Smooth muscle cell (in vitro differentiated cells): ENCODE results near the gene MACROD2. TPM values are rescaled to one million over a fixed set of nuclear protein-coding genes. Genes with fewer than 3 reads are reported as not detected.

Source experiments
- DNase-seq: peaks from one replicate; lab custom pipeline; 2025; ENCODE audit not compliant: unreplicated experiment; lab: John Stamatoyannopoulos, UW
- H2AFZ ChIP-seq: fragments of 200-600 bp; sonication (generic); 2 replicates; pipeline ENCODE4 v1.6.0; 2016; ENCODE audit warnings: antibody characterized with exemption, low read depth, mild to moderate bottlenecking
- H3F3A ChIP-seq: fragments of 200-600 bp; sonication (generic); 2 replicates; pipeline ENCODE4 v1.6.0; 2017; ENCODE audit warnings: antibody characterized with exemption, low read depth
- H3K27ac ChIP-seq: fragments of 200-600 bp; sonication (generic); 2 replicates; pipeline ENCODE4 v1.5.1; 2016; ENCODE audit warnings: low read depth, mild to moderate bottlenecking
- H3K27me3 ChIP-seq: fragments of 200-600 bp; sonication (generic); 2 replicates; pipeline ENCODE4 v1.6.1; 2016; ENCODE audit warnings: low read depth, mild to moderate bottlenecking
- H3K36me3 ChIP-seq: fragments of 200-600 bp; sonication (generic); 2 replicates; pipeline ENCODE4 v1.5.1; 2016; ENCODE audit warnings: low read depth
- H3K4me1 ChIP-seq: fragments of 200-600 bp; sonication (generic); 2 replicates; pipeline ENCODE4 v1.5.1; 2016; ENCODE audit warnings: low read depth
- H3K4me2 ChIP-seq: fragments of 200-600 bp; sonication (generic); 2 replicates; pipeline ENCODE4 v1.6.0; 2016; ENCODE audit warnings: mild to moderate bottlenecking
- H3K4me3 ChIP-seq: fragments of 200-600 bp; sonication (generic); 2 replicates; pipeline ENCODE4 v1.5.1; 2016; ENCODE audit warnings: mild to moderate bottlenecking
- H3K79me2 ChIP-seq: fragments of 200-600 bp; sonication (generic); 2 replicates; pipeline ENCODE4 v1.6.0; 2016; ENCODE audit warnings: low read depth, mild to moderate bottlenecking
- H3K9ac ChIP-seq: fragments of 200-600 bp; sonication (generic); 2 replicates; pipeline ENCODE4 v1.6.0; 2016; ENCODE audit warnings: low read depth
- H3K9me3 ChIP-seq: fragments of 200-600 bp; sonication (generic); replicated peaks from 2 replicates; pipeline ENCODE4 v1.5.1; 2016; ENCODE audit warnings: low read depth
- H4K20me1 ChIP-seq: fragments of 200-600 bp; sonication (generic); 2 replicates; pipeline ENCODE4 v1.6.0; 2016; ENCODE audit warnings: low read depth
- WGBS: methylation state at CpG from one replicate; pipeline ENCODE4 v1.1.7; 2016; ENCODE audit warnings: low lambda C conversion rate; 5-methylcytosine and 5-hydroxymethylcytosine counted together
- polyA plus RNA-seq: library from polyadenylated mRNA; unstranded; fragments of >200 nt; fragmentation: Nextera tagmentation; extraction: Ambion mirVana; gene quantifications from 2 replicates; pipeline ENCODE4 v1.2.1, GENCODE V29; 2016
- total RNA-seq: library from RNA; depleted of rRNA; stranded (reverse); fragments of >200 nt; gene quantifications from 2 replicates; pipeline ENCODE4 v1.2.3, GENCODE V29; 2014
- TF ChIP-seq, protein P1 (sequence below): fragments of 200-600 bp; sonication (generic); IDR thresholded peaks from 2 replicates; pipeline ENCODE4 v1.5.1; 2017; ENCODE audit warnings: borderline replicate concordance, mild to moderate bottlenecking, antibody characterized with exemption; ENCODE audit not compliant: insufficient read depth, poor library complexity, severe bottlenecking

MACROD2 gene
- total and polyA plus RNA-seq, 2 experiments from 2014 or later: 0.04 to 0.32 TPM

DNA sequence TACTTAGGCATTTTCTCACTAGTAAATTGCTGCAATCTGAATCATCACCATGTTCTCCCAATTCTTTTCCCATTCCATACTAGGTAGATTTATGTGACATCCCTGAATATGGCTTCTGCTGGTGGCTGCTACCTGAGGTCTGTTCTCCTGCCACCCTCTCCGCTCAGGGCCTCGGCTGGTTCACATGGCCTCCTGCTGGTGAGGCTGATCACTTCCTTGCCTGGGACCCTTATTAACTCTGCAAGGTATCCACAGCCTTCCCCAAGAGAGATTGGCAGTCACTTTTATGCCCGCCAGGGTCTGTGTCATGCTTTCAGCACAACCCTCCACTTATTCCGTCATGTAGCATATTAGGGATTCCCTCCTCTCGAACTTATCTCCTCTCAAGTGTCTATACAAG, 766.6 kb downstream of the MACROD2 start:
- Histone ChIP-seq H3K4me2 (no peak overlapping the region), H3K9ac (no peak overlapping the region), H4K20me1 (no peaks in the 10 kb centered on the region), H3K36me3 (no peaks in the 10 kb centered on the region), H2AFZ (no peak overlapping the region), H3K27me3 (no peaks in the 10 kb centered on the region), H3K4me1 (no peaks in the 10 kb centered on the region), H3K27ac (no peak overlapping the region), H3F3A (no peaks in the 10 kb centered on the region), H3K9me3 (no peaks in the 10 kb centered on the region), H3K79me2 (no peaks in the 10 kb centered on the region), H3K4me3 (no peak overlapping the region)
- 66% methylated on average over 5 of the region's 5 CpGs for WGBS
- TF ChIP-seq, protein P1, sequence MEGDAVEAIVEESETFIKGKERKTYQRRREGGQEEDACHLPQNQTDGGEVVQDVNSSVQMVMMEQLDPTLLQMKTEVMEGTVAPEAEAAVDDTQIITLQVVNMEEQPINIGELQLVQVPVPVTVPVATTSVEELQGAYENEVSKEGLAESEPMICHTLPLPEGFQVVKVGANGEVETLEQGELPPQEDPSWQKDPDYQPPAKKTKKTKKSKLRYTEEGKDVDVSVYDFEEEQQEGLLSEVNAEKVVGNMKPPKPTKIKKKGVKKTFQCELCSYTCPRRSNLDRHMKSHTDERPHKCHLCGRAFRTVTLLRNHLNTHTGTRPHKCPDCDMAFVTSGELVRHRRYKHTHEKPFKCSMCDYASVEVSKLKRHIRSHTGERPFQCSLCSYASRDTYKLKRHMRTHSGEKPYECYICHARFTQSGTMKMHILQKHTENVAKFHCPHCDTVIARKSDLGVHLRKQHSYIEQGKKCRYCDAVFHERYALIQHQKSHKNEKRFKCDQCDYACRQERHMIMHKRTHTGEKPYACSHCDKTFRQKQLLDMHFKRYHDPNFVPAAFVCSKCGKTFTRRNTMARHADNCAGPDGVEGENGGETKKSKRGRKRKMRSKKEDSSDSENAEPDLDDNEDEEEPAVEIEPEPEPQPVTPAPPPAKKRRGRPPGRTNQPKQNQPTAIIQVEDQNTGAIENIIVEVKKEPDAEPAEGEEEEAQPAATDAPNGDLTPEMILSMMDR: no peak
- no peak for DNase-seq

DNA sequence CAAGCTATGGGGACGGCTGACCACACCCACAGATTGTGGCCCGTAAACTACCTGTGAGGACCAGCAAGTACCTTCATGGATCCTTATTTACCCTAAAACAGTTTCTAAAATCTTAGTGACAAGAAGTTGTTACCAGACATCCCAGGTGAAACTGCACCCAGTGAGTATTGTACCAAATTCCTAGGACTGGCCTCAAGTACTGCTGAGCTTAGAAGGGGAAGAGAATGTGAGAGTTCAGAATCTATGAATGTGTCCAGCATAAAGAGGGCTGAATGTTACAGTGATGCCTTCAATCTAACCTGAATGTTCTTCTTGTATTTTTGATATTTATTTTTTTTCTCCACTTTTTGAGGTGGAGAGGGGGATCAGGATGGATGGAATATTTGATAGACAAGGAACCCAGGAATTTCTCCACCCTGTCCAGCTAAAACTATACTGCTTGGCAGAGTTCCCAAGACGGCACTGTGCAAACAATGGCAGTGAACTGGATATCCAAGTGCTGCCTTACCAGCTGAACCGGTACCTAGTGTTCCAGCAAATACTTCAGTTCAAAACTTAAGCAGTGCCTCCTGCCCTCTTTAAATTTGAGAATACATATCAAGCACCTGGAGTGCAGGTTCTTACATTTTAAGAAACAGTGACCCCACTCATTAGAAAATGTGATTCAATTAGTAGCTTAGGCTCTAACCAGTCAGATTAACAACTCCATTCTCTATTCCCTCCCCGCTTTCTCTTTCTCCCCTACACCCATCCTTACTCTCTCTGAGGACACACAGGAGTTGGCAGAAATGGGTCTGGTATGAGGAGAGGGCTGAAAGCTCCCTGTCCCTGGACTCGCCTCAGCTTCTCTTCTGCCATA, 769.4 kb downstream of the MACROD2 start:
- no peaks in the 10 kb centered on the region for H4K20me1 ChIP-seq
- H3K79me2 ChIP-seq: no peaks in the 10 kb centered on the region
- no peak overlapping the region for H2AFZ ChIP-seq
- no peak for DNase-seq
- H3K4me3 ChIP-seq: no peak overlapping the region
- 80% methylated on average over 6 of the region's 6 CpGs for WGBS
- H3K9me3 ChIP-seq: no peaks in the 10 kb centered on the region
- no peak overlapping the region for H3K4me2 ChIP-seq
- TF ChIP-seq, protein P1: no peak
- H3K9ac ChIP-seq: no peak overlapping the region
- H3K27ac ChIP-seq: no peak overlapping the region
- no peaks in the 10 kb centered on the region for H3F3A ChIP-seq
- no peaks in the 10 kb centered on the region for H3K36me3 ChIP-seq
- H3K27me3 ChIP-seq: no peaks in the 10 kb centered on the region
- no peaks in the 10 kb centered on the region for H3K4me1 ChIP-seq

DNA sequence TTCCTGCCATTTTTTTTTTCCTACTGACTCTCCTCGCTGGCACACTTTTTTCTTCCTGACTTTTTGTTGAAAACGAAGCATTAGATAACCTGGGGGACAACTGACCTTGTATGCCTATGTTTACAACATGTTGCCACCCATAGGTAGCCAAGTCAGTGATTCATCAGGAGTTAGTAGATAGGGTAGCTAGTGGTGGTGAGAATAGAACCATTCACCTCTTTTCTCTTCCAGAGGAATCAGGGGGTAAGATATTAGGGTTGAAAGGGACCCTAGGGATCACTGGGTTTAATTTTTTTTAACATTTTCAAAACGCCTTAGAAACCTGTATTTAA, 770.0 kb downstream of the MACROD2 start:
- no peak overlapping the region for H2AFZ ChIP-seq
- TF ChIP-seq, protein P1: no peak
- no peaks in the 10 kb centered on the region for H3K27me3 ChIP-seq
- H3K36me3 ChIP-seq: no peaks in the 10 kb centered on the region
- no peak overlapping the region for H3K4me2 ChIP-seq
- no peaks in the 10 kb centered on the region for H4K20me1 ChIP-seq
- WGBS: 93% methylated on average over 3 of the region's 3 CpGs
- H3K9ac ChIP-seq: no peak overlapping the region
- no peak overlapping the region for H3K27ac ChIP-seq
- no peaks in the 10 kb centered on the region for H3F3A ChIP-seq
- H3K4me3 ChIP-seq: no peak overlapping the region
- no peak for DNase-seq
- no peaks in the 10 kb centered on the region for H3K4me1 ChIP-seq
- H3K9me3 ChIP-seq: no peaks in the 10 kb centered on the region
- no peaks in the 10 kb centered on the region for H3K79me2 ChIP-seq

DNA sequence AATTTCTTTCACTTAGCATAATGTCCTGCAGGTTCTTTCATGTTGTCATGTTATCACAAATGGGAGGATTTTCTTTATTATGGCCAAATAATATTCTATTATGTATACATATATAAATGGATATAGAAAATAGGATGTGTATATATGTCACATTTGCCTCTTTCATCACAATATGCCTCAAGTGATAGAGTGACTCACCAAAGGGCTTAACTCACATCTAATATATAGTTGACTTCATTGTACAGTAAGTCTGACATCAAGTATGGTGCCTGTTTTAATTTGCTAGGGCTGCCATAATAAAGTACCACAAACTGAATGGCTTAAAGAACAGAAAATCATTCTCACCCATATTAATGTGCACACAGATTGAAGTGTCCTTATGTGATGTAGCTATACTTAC, 778.2 kb downstream of the MACROD2 start:
- Histone ChIP-seq H3K9ac (no peak overlapping the region), H3K4me3 (no peak overlapping the region), H3K36me3 (no peaks in the 10 kb centered on the region), H4K20me1 (no peaks in the 10 kb centered on the region), H3K4me1 (no peaks in the 10 kb centered on the region), H2AFZ (no peak overlapping the region), H3K4me2 (no peak overlapping the region), H3F3A (no peaks in the 10 kb centered on the region), H3K27ac (no peak overlapping the region), H3K27me3 (no peaks in the 10 kb centered on the region), H3K79me2 (no peaks in the 10 kb centered on the region), H3K9me3 (no peaks in the 10 kb centered on the region)
- TF ChIP-seq, protein P1: no peak
- DNase-seq: no peak
